ENCODE measurements around the gene CYB561D1. TPM values are rescaled to one million over a fixed set of nuclear protein-coding genes. Genes with fewer than 3 reads are reported as not detected.
"Not testable (repeated sequence)": the region's sequence is repeated elsewhere in the genome, so short reads cannot be mapped to it uniquely, and the experiment has no call there.

CYB561D1 gene
- total and polyA plus RNA-seq, 2 donors (not counting 1 experiment from before 2014, with no cell fraction given): 5.1 to 6.6 TPM

DNA sequence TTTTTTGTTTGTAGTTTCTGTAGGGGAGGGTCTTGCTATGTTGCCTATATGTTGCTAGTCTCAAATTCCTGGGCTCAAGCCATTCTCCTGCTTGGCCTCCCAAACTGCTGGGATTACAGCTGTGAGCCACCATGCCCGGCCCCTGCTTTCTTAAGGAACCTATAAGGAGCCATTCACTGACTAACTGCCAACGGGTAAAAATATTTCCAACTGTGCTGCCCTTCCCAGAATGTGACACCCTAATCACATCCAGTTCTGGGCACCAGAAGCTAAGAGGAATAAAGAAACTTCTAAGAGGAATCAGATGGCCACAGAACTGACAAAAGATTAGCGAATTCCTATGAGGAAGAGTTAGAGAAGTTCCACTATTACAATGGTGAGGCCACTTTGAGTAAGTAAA lies 21.1 kb upstream of the CYB561D1 start:
- no peak overlapping the region for H3K4me3 ChIP-seq (replicated peaks in 1 of 4; ENCODE audit: control extremely low read depth in 1 of 4, insufficient read depth in 1 of 4, low read depth in 3 of 4, low read length in 4 of 4)
- no peak overlapping the region for H3K4me2 ChIP-seq (ENCODE audit: extremely low read depth, insufficient read depth, low read length)
- no peaks in the 10 kb centered on the region for H3K9me3 ChIP-seq (ENCODE audit: control insufficient read depth, insufficient read depth, low read depth, low read length)
- H3K79me2 ChIP-seq (ENCODE audit: control insufficient read depth, insufficient read depth, low read length): no peaks in the 10 kb centered on the region
- no peaks in the 10 kb centered on the region for H3K4me1 ChIP-seq (ENCODE audit: control insufficient read depth, extremely low read depth, insufficient read depth, low read length)
- no peak for TF ChIP-seq EZH2 (IDR thresholded peaks at IDR 0.05; ENCODE audit: low read length, missing control alignments)
- TF ChIP-seq, protein P1, sequence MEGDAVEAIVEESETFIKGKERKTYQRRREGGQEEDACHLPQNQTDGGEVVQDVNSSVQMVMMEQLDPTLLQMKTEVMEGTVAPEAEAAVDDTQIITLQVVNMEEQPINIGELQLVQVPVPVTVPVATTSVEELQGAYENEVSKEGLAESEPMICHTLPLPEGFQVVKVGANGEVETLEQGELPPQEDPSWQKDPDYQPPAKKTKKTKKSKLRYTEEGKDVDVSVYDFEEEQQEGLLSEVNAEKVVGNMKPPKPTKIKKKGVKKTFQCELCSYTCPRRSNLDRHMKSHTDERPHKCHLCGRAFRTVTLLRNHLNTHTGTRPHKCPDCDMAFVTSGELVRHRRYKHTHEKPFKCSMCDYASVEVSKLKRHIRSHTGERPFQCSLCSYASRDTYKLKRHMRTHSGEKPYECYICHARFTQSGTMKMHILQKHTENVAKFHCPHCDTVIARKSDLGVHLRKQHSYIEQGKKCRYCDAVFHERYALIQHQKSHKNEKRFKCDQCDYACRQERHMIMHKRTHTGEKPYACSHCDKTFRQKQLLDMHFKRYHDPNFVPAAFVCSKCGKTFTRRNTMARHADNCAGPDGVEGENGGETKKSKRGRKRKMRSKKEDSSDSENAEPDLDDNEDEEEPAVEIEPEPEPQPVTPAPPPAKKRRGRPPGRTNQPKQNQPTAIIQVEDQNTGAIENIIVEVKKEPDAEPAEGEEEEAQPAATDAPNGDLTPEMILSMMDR (conservative IDR thresholded peaks at IDR 0.05 in 1 of 2, IDR thresholded peaks at IDR 0.05 in 1 of 2; ENCODE audit: low read depth in 1 of 2, low read length in 2 of 2): no peak
- no peaks in the 10 kb centered on the region for H3K36me3 ChIP-seq (ENCODE audit: control insufficient read depth, insufficient read depth, low read length)
- no peak overlapping the region for H3K9ac ChIP-seq (ENCODE audit: insufficient read depth, low read length)
- peaks cover 28% of the 10 kb centered on the region for H3K27me3 ChIP-seq (ENCODE audit: control insufficient read depth, insufficient read depth, low read length)
- DNase-seq (ENCODE audit: low read depth in 2 of 2): no peak
- H3K27ac ChIP-seq (ENCODE audit: insufficient read depth, low read length): no peak overlapping the region
- no peaks in the 10 kb centered on the region for H4K20me1 ChIP-seq (ENCODE audit: control insufficient read depth, extremely low read depth, insufficient read depth, low read length)
- no peak overlapping the region for H2AFZ ChIP-seq (ENCODE audit: low read length)

DNA sequence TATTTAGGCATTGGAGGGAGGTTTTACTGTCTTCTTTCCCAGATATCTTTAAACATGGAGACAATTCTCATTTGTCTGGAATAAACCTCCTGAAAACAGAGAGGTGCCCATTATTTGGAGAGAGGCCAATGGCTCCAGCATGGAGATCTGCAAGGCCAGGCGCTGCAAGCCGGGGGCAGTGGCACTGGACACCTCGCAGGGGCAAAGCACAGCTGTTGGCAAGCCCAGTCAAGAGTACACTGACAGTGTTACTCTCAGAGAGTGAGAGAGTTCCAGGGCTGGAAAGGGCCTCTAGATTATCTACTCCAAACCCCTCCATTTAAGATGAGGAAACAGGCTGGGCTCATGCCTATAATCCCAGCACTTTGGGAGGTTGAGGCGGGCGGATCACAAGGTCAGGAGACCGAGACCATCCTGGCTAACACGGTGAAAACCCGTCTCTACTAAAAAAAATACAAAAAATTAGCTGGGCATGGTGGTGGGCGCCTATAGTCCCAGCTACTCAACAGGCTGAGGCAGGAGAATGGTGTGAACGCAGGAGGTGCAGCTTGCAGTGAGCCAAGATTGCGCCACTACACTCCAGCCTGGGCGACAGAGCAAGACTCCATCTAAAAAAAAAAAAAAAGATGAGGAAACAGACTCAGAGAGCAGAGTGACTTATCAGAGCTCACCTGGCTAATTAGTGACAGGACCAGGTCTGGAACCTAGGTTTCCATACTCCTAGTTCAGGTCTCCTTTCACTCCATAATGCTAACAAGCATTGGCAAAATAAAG lies 20.4 kb upstream of the CYB561D1 start:
- DNase-seq (ENCODE audit: low read depth in 2 of 2); H3K4me3 ChIP-seq (replicated peaks in 1 of 4; ENCODE audit: control extremely low read depth in 1 of 4, insufficient read depth in 1 of 4, low read depth in 3 of 4, low read length in 4 of 4); H3K79me2 ChIP-seq (ENCODE audit: control insufficient read depth, insufficient read depth, low read length); H3K9me3 ChIP-seq (ENCODE audit: control insufficient read depth, insufficient read depth, low read depth, low read length); H2AFZ ChIP-seq (ENCODE audit: low read length); H3K9ac ChIP-seq (ENCODE audit: insufficient read depth, low read length); H3K4me2 ChIP-seq (ENCODE audit: extremely low read depth, insufficient read depth, low read length); H3K4me1 ChIP-seq (ENCODE audit: control insufficient read depth, extremely low read depth, insufficient read depth, low read length); H3K27ac ChIP-seq (ENCODE audit: insufficient read depth, low read length); H3K36me3 ChIP-seq (ENCODE audit: control insufficient read depth, insufficient read depth, low read length); H4K20me1 ChIP-seq (ENCODE audit: control insufficient read depth, extremely low read depth, insufficient read depth, low read length): not testable (repeated sequence)
- H3K27me3 ChIP-seq (ENCODE audit: control insufficient read depth, insufficient read depth, low read length): peaks cover 24% of the 10 kb centered on the region

DNA sequence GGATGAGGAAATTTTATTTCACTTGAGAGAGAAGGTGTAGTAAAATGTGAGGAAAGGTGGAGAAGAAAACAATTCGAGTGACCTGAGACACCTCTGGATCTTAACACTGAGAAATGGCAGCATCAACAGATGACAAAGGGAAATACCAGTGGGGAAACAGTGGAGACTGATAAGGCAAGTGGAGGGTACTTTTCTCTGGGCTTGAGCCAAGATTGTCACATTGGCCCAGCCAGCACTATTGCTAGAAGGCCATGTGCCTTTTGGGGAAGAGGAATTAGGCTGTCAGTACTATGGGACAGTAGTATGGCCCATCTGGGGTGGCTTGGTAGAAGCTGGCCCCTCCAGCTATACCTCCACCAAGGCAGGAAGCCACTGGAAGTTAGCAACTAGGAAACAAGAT lies 19.2 kb upstream of the CYB561D1 start:
- no peaks in the 10 kb centered on the region for H3K4me1 ChIP-seq (ENCODE audit: control insufficient read depth, extremely low read depth, insufficient read depth, low read length)
- H3K4me3 ChIP-seq (replicated peaks in 1 of 4; ENCODE audit: control extremely low read depth in 1 of 4, insufficient read depth in 1 of 4, low read depth in 3 of 4, low read length in 4 of 4): no peak overlapping the region
- H3K27ac ChIP-seq (ENCODE audit: insufficient read depth, low read length): no peak overlapping the region
- H3K9ac ChIP-seq (ENCODE audit: insufficient read depth, low read length): no peak overlapping the region
- TF ChIP-seq, protein P1 (conservative IDR thresholded peaks at IDR 0.05 in 1 of 2, IDR thresholded peaks at IDR 0.05 in 1 of 2; ENCODE audit: low read depth in 1 of 2, low read length in 2 of 2): no peak
- no peak for TF ChIP-seq EZH2 (IDR thresholded peaks at IDR 0.05; ENCODE audit: low read length, missing control alignments)
- H3K4me2 ChIP-seq (ENCODE audit: extremely low read depth, insufficient read depth, low read length): no peak overlapping the region
- no peak overlapping the region for H2AFZ ChIP-seq (ENCODE audit: low read length)
- no peak for DNase-seq (ENCODE audit: low read depth in 2 of 2)
- no peaks in the 10 kb centered on the region for H3K36me3 ChIP-seq (ENCODE audit: control insufficient read depth, insufficient read depth, low read length)
- H3K27me3 ChIP-seq (ENCODE audit: control insufficient read depth, insufficient read depth, low read length): peaks cover 22% of the 10 kb centered on the region
- no peaks in the 10 kb centered on the region for H3K79me2 ChIP-seq (ENCODE audit: control insufficient read depth, insufficient read depth, low read length)
- H3K9me3 ChIP-seq (ENCODE audit: control insufficient read depth, insufficient read depth, low read depth, low read length): no peaks in the 10 kb centered on the region
- no peaks in the 10 kb centered on the region for H4K20me1 ChIP-seq (ENCODE audit: control insufficient read depth, extremely low read depth, insufficient read depth, low read length)
